ENCODE measurements around the gene UQCRH. TPM values are rescaled to one million over a fixed set of nuclear protein-coding genes. Genes with fewer than 3 reads are reported as not detected.

The UQCRH gene
- total RNA-seq, 2 experiments from 2014 or later = 101 to 103 TPM

DNA sequence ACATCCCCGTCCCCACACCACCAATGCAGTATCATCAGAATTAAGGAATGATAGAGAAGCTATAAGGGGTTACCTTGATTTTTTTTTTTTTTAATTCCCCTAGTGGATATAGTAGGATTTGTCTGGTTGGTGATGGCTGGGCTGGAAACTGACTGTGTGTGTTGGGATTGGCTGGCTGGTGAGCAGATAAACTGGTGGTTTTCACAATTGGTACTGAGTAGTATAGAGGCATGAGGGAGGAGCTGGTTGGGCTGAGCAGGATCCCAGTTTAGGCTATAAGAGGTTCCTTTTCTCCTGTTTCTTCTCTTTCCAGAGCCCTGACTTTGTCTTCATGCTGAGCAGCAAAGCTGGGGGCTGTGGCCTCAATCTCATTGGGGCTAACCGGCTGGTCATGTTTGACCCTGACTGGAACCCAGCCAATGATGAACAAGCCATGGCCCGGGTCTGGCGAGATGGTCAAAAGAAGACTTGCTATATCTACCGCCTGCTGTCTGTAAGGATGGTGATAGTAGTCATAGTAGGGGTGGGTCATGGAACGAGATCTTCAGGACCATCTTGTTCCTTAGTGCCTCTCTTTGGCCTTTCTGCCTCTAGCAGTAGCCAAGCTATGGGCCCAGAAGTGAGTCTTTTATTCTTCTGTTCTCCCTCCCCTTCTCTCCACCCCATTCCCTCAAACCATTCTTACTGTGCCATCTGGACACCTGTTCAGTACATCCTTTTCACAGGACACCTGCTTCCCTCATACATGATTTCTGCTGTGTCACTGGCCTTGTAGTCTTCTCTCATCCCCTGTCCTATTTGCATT lies 29.1 kb upstream of the UQCRH start:
- Histone ChIP-seq H3K27ac (ENCODE audit: low read depth in 1 of 2, low read length in 2 of 2) (no peak overlapping the region), H3K9me3 (ENCODE audit: control insufficient read depth in 1 of 2, insufficient read depth in 1 of 2, low read length in 2 of 2) (no peaks in the 10 kb centered on the region), H3K36me3 (ENCODE audit: insufficient read depth, low read length) (peaks cover 6% of the 10 kb centered on the region), H3K4me1 (ENCODE audit: insufficient read depth, low read length) (no peaks in the 10 kb centered on the region), H3K27me3 (ENCODE audit: control insufficient read depth in 1 of 2, insufficient read depth in 2 of 2, low read length in 2 of 2) (no peaks in the 10 kb centered on the region), H3K4me3 (ENCODE audit: low read length) (no peak overlapping the region)
- DNase-seq (no peak), ATAC-seq (ENCODE audit: poor library complexity) (no peak)
- no peaks in the 10 kb centered on the region for H3K9me3 Mint-ChIP-seq
- intact Hi-C loops (cut with DNase I, micrococcal nuclease) = no loop called here
- H3K36me3 Mint-ChIP-seq (ENCODE audit: low read depth) = peaks cover 13% of the 10 kb centered on the region
- H3K27me3 Mint-ChIP-seq = no peaks in the 10 kb centered on the region
- H3K27ac Mint-ChIP-seq = no peak overlapping the region
- CTCF ChIA-PET = no interaction called here
- no peak for TF ChIP-seq CTCF (IDR thresholded peaks at IDR 0.05)
- H3K4me3 Mint-ChIP-seq = no peak overlapping the region
- H3K4me1 Mint-ChIP-seq (ENCODE audit: low read depth) = no peaks in the 10 kb centered on the region
- POLR2A ChIA-PET = interaction anchor here (1.4 to 1.6 kb wide), 2 partner anchors 27 to 28 kb away, joined by 4 to 7 read pairs; partner anchors contain the start of genes LRRC41, RAD54L and UQCRH

- intact Hi-C loops (cut with DNase I, micrococcal nuclease) = no loop called here
- POLR2A ChIA-PET = interaction anchor here (1.0 to 1.6 kb wide), 2 partner anchors 15 to 28 kb away, joined by 3 to 7 read pairs; partner anchors contain the start of genes LRRC41 and UQCRH
- no peaks in the 10 kb centered on the region for H3K9me3 ChIP-seq (ENCODE audit: control insufficient read depth in 1 of 2, insufficient read depth in 1 of 2, low read length in 2 of 2)
These were observed 28.5 kb upstream of the UQCRH start for GRCh38 chr1:46275030-46275337.

GRCh38 chr1:46277658-46278373 lies 25.7 kb upstream of the UQCRH start:
- Histone ChIP-seq H3K27ac (ENCODE audit: low read depth in 1 of 2, low read length in 2 of 2) (no peak overlapping the region), H3K4me3 (ENCODE audit: low read length) (no peak overlapping the region), H3K9me3 (ENCODE audit: control insufficient read depth in 1 of 2, insufficient read depth in 1 of 2, low read length in 2 of 2) (no peaks in the 10 kb centered on the region), H3K36me3 (ENCODE audit: insufficient read depth, low read length) (peaks cover 20% of the 10 kb centered on the region), H3K27me3 (ENCODE audit: control insufficient read depth in 1 of 2, insufficient read depth in 2 of 2, low read length in 2 of 2) (no peaks in the 10 kb centered on the region), H3K4me1 (ENCODE audit: insufficient read depth, low read length) (no peaks in the 10 kb centered on the region)
- DNase-seq = no peak
- Mint-ChIP-seq H3K4me1 (ENCODE audit: low read depth) (no peaks in the 10 kb centered on the region), H3K4me3 (no peak overlapping the region), H3K27ac (no peak overlapping the region), H3K36me3 (ENCODE audit: low read depth) (peaks cover 47% of the 10 kb centered on the region), H3K27me3 (no peaks in the 10 kb centered on the region), H3K9me3 (no peaks in the 10 kb centered on the region)
- ChIA-PET CTCF (no interaction called here), POLR2A (no interaction called here)
- no peak for TF ChIP-seq CTCF (IDR thresholded peaks at IDR 0.05)
- intact Hi-C loops (cut with DNase I, micrococcal nuclease) = no loop called here
- no peak for ATAC-seq (ENCODE audit: poor library complexity)

More at GRCh38 chr1:46275030-46275337, 28.5 kb upstream of the UQCRH start:
- Mint-ChIP-seq H3K4me1 (ENCODE audit: low read depth) (no peaks in the 10 kb centered on the region), H3K27me3 (no peaks in the 10 kb centered on the region), H3K9me3 (no peaks in the 10 kb centered on the region), H3K27ac (no peak overlapping the region), H3K4me3 (no peak overlapping the region), H3K36me3 (ENCODE audit: low read depth) (peaks cover 19% of the 10 kb centered on the region)
- ATAC-seq (ENCODE audit: poor library complexity) (no peak), DNase-seq (no peak)
- Histone ChIP-seq H3K4me3 (ENCODE audit: low read length) (no peak overlapping the region), H3K27me3 (ENCODE audit: control insufficient read depth in 1 of 2, insufficient read depth in 2 of 2, low read length in 2 of 2) (no peaks in the 10 kb centered on the region), H3K27ac (ENCODE audit: low read depth in 1 of 2, low read length in 2 of 2) (no peak overlapping the region), H3K4me1 (ENCODE audit: insufficient read depth, low read length) (no peaks in the 10 kb centered on the region), H3K36me3 (ENCODE audit: insufficient read depth, low read length) (peaks cover 7% of the 10 kb centered on the region)
- TF ChIP-seq CTCF (IDR thresholded peaks at IDR 0.05) = no peak
- CTCF ChIA-PET = no interaction called here

All from CD4-positive, alpha-beta T cell (primary cell).